Kidney (tissue), 14 donors: Measurements from ENCODE around the gene SLC66A1. TPM values are rescaled to one million over a fixed set of nuclear protein-coding genes. Genes with fewer than 3 reads are reported as not detected.

ENCODE experiments used
- DNase-seq, 5 donors: peaks; one replicate each; pipeline ENCODE4 v3.0.0-alpha.2; 2013 to 2020
- FAIRE-seq: peaks from 2 replicates; lab custom pipeline; 2012; peaks lifted over from hg19 to GRCh38; lab: Jason Lieb, UNC
- H3K27ac ChIP-seq, 2 donors: one replicate each; pipeline ENCODE4 v1.7.0; 2013; ENCODE audit warnings: low read depth in 2 of 2, low read length in 2 of 2, inconsistent platforms in 1 of 2
- H3K27me3 ChIP-seq: one replicate; pipeline ENCODE4 v1.7.1; 2013; ENCODE audit warnings: low read length, inconsistent platforms; ENCODE audit not compliant: control insufficient read depth, insufficient read depth
- H3K36me3 ChIP-seq, 3 donors: one replicate each; pipeline versions ENCODE4 v1.7.0 to v1.7.1; 2013; ENCODE audit warnings: low read length in 3 of 3, control low read depth in 1 of 3, inconsistent platforms in 1 of 3; ENCODE audit not compliant: insufficient read depth in 3 of 3, control insufficient read depth in 2 of 3
- H3K4me1 ChIP-seq, 3 donors: one replicate each; pipeline versions ENCODE4 v1.7.0 to v1.7.1; 2013; ENCODE audit warnings: low read length in 3 of 3, inconsistent platforms in 1 of 3, low read depth in 1 of 3; ENCODE audit not compliant: control insufficient read depth in 2 of 3, insufficient read depth in 2 of 3
- H3K4me3 ChIP-seq, 3 donors: one replicate each; pipeline versions ENCODE4 v1.7.0 to v1.8.1; 2013; ENCODE audit warnings: low read length in 3 of 3, control low read depth in 1 of 3, inconsistent platforms in 1 of 3
- H3K9ac ChIP-seq, 3 donors: one replicate each; pipeline versions ENCODE4 v1.7.0 to v1.7.1; 2013; ENCODE audit warnings: low read length in 3 of 3, control low read depth in 1 of 3, inconsistent platforms in 1 of 3
- H3K9me3 ChIP-seq, 3 donors: one replicate each; pipeline versions ENCODE4 v1.7.0 to v1.7.1; 2013; ENCODE audit warnings: low read length in 3 of 3, control low read depth in 1 of 3, inconsistent platforms in 1 of 3; ENCODE audit not compliant: control insufficient read depth in 2 of 3, insufficient read depth in 1 of 3
- CTCF ChIP-seq: IDR thresholded peaks from 3 replicates; pipeline ENCODE4 v1.5.1; 2012; ENCODE audit warnings: mild to moderate bottlenecking, moderate library complexity, borderline replicate concordance; ENCODE audit not compliant: insufficient read depth; ENCODE audit errors: extremely low read depth
- intact Hi-C: fragments of 100-400 bp; cut with DNase I; formaldehyde crosslinking; loops from one replicate; pipeline ENCODE4 v1.11.1; 2022
- polyA plus RNA-seq: library from polyadenylated mRNA; stranded (reverse); fragments of 350-450 nt; fragmentation: Illumina TruSeq; extraction: RNeasy Lipid Tissue Mini Kit (QIAGEN cat#74804); gene quantifications from one replicate; pipeline ENCODE4 v1.2.3, GENCODE V29; 2014; ENCODE audit warnings: low read depth, low replicate concordance; ENCODE audit not compliant: insufficient read depth
- total RNA-seq: library from RNA; stranded (reverse); fragmentation: NEBNext Ultra II Directional; extraction: Animal tissue kit (Norgen Biotek cat#: 25700); gene quantifications from one replicate; pipeline ENCODE4 v1.2.1, GENCODE V29; 2021
- donor health status: control.
- donor health status: control.
- donor health status: control.
- donor health status: control.
- donor health status: control.
- donor health status: DM: yes; HTN: yes; CAD: no.
- donor health status: Normal renal cell carcinoma (clear cell type).

SLC66A1 gene
- total and polyA plus RNA-seq, 2 donors from 2014 or later: 12.2 to 14.7 TPM

GRCh38 chr1:19327736-19328135 lies 15.6 kb downstream of the SLC66A1 start:
- no peak for TF ChIP-seq CTCF
- H3K4me1 ChIP-seq: no peaks in the 10 kb centered on the region
- no peaks in the 10 kb centered on the region for H3K9me3 ChIP-seq
- FAIRE-seq: no peak
- DNase-seq: no peak
- no peak overlapping the region for H3K4me3 ChIP-seq
- no peaks in the 10 kb centered on the region for H3K27me3 ChIP-seq
- H3K9ac ChIP-seq: no peak overlapping the region
- intact Hi-C loops: no loop called here
- no peak overlapping the region for H3K27ac ChIP-seq
- peaks cover 3 to 17% (median 15%) of the 10 kb centered on the region in 3 donors for H3K36me3 ChIP-seq

DNA sequence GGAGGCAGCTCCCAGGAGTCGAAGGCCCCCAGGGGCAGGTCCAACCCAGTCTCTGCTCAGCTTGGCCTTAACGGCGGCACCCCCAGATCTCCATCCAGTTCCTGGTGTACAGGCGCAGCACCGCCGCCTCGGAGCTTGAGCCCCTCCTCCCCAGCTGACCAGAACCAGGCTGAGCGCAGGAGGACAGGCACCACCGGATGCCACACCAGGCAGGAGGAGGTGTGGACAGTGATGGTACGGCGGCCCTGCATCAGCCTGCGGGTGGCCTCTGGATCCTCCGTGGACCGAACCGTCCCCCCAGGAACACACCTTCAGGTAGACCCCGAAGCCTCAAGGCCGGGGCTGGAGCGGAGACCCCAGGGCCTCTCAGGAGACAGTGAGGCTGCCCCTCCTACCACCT lies 16.4 kb downstream of the SLC66A1 start:
- no peak for TF ChIP-seq CTCF
- intact Hi-C loops: no loop called here
- no peak overlapping the region for H3K4me3 ChIP-seq
- DNase-seq (no peak), FAIRE-seq (no peak)
- H3K27me3 ChIP-seq: no peaks in the 10 kb centered on the region
- no peak overlapping the region for H3K27ac ChIP-seq
- no peaks in the 10 kb centered on the region for H3K9me3 ChIP-seq
- H3K36me3 ChIP-seq: peaks cover 3 to 17% (median 15%) of the 10 kb centered on the region in 3 donors
- no peaks in the 10 kb centered on the region for H3K4me1 ChIP-seq
- no peak overlapping the region for H3K9ac ChIP-seq

DNA sequence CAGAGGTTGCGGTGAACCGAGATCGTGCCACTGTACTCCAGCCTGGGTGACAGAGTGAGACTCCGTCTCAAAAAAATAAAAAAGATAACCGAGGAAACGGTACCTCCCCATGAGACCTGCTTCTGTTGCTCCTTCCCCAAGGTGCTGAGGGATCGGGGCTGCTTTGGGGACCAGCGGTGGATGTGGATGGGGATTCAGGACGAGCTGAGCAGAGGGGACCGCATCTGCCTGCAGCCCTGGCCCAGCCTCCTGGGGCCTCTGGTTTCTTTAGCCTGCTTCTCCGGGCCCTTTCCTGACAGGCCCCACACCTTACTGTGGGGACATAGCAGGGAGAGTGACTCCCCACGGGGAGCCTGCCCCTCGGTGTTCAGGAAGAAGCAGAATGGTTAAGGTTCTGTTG lies 17.1 kb downstream of the SLC66A1 start:
- H3K27ac ChIP-seq: no peak overlapping the region
- H3K36me3 ChIP-seq: peaks cover 3 to 17% (median 15%) of the 10 kb centered on the region in 3 donors
- H3K9me3 ChIP-seq: no peaks in the 10 kb centered on the region
- no peak for DNase-seq
- H3K4me3 ChIP-seq: no peak overlapping the region
- intact Hi-C loops: no loop called here
- FAIRE-seq: no peak
- H3K4me1 ChIP-seq: no peaks in the 10 kb centered on the region
- H3K9ac ChIP-seq: no peak overlapping the region
- TF ChIP-seq CTCF: no peak
- H3K27me3 ChIP-seq: no peaks in the 10 kb centered on the region

GRCh38 chr1:19329611-19330010 lies 17.5 kb downstream of the SLC66A1 start:
- intact Hi-C loops: no loop called here
- Histone ChIP-seq H3K9me3 (no peaks in the 10 kb centered on the region), H3K36me3 (peaks cover 3 to 14% (median 12%) of the 10 kb centered on the region in 3 donors), H3K27me3 (no peaks in the 10 kb centered on the region), H3K4me3 (no peak overlapping the region), H3K4me1 (no peaks in the 10 kb centered on the region), H3K27ac (no peak overlapping the region), H3K9ac (no peak overlapping the region)
- TF ChIP-seq CTCF: no peak
- no peak for FAIRE-seq
- DNase-seq: no peak
